Heart right ventricle (tissue), 16 donors: Measurements from ENCODE around the gene DHRSX. TPM values are rescaled to one million over a fixed set of nuclear protein-coding genes. Genes with fewer than 3 reads are reported as not detected.

Experiments used
- ATAC-seq, 8 donors: fragments of 200-7000 bp; cut with Tn5 transposase; one replicate each; pipeline ENCODE4 v1.9.1; 2020; ENCODE audit warnings: mild to moderate bottlenecking in 8 of 8, moderate library complexity in 8 of 8, moderate number of reproducible peaks in 1 of 8
- DNase-seq, 2 donors: peaks; one replicate each; pipeline ENCODE4 v3.0.0-alpha.2; 2020
- H3K27ac ChIP-seq, 10 donors: fragments of 200-600 bp; sonication (generic) in 2 of 10; one replicate each; pipeline versions ENCODE4 v1.5.0 to v1.8.0; 2020 to 2022; ENCODE audit warnings: mild to moderate bottlenecking in 3 of 10
- H3K27me3 ChIP-seq, 7 donors: fragments of 200-600 bp; one replicate each; pipeline ENCODE4 v1.8.0; 2021 to 2022; ENCODE audit warnings: mild to moderate bottlenecking in 2 of 7
- H3K36me3 ChIP-seq, 9 donors: fragments of 200-600 bp; sonication (generic) in 1 of 9; one replicate each; pipeline versions ENCODE4 v1.5.0 to v1.8.0; 2020 to 2022; ENCODE audit warnings: mild to moderate bottlenecking in 2 of 9
- H3K4me1 ChIP-seq, 9 donors: fragments of 200-600 bp; sonication (generic) in 1 of 9; one replicate each; pipeline versions ENCODE4 v1.5.0 to v1.8.0; 2020 to 2022; ENCODE audit warnings: mild to moderate bottlenecking in 4 of 9
- H3K4me3 ChIP-seq, 10 donors: fragments of 200-600 bp; sonication (generic) in 2 of 10; one replicate each; pipeline versions ENCODE4 v1.5.0 to v1.8.0; 2020 to 2022; ENCODE audit warnings: mild to moderate bottlenecking in 7 of 10, moderate library complexity in 2 of 10
- H3K9me3 ChIP-seq, 11 donors: fragments of 200-600 bp in 10 of 11; sonication (generic) in 2 of 11; one replicate each; pipeline versions ENCODE4 v1.5.0 to v1.8.0; 2013 to 2022; ENCODE audit warnings: mild to moderate bottlenecking in 2 of 11, control low read depth in 1 of 11, moderate library complexity in 1 of 11
- WGBS, 2 donors: extraction: QIAGEN DNeasy Blood & Tissue Kit; methylation state at CpG; one replicate each; pipeline ENCODE4 v1.1.7; 2013; ENCODE audit warnings: inconsistent platforms in 1 of 2; 5-methylcytosine and 5-hydroxymethylcytosine counted together
- intact Hi-C, 10 donors: fragments of 100-400 bp; cut with DNase I; formaldehyde crosslinking; loops; one replicate each; pipeline versions ENCODE4 v1.11.1 to v1.14.2; 2022
- polyA plus RNA-seq, 2 donors: library from polyadenylated mRNA; stranded (reverse); fragments of 200-250 nt; gene quantifications; one replicate each; pipeline ENCODE4 v1.2.3, GENCODE V29; 2013
- total RNA-seq, 10 donors: library from RNA; stranded (reverse); fragmentation: NEBNext Ultra II Directional in 3 of 10; extraction: Animal tissue kit (Norgen Biotek cat#: 25700) in 3 of 10; gene quantifications; one replicate each; pipeline versions ENCODE4 v1.2.1 to v1.2.4, GENCODE V29; 2021 to 2023
- TF ChIP-seq, protein P1 (sequence below), 9 donors: fragments of 200-600 bp; sonication (generic) in 2 of 9; IDR thresholded peaks; one replicate each; pipeline versions ENCODE4 v1.5.0 to v1.8.0; 2021 to 2022; ENCODE audit warnings: antibody characterized with exemption in 9 of 9, mild to moderate bottlenecking in 5 of 9, moderate library complexity in 1 of 9
- donor health status: Arrhythmogenic right ventricular cardiomyopathy.
- donor health status: ischemic (EF 13 %, LVEDD 7.1; RV severe dilation, severe dysfunction).
- donor health status: healthy with polysubstance abuse.
- donor health status: DM: no; HTN: yes; CAD: no.
- donor health status: DM: no; HTN: no; CAD: no.
- donor health status: ischemic (EF 25% LVEDD 6.9; RV normal size, moderate dysfunction).
- donor health status: ischemic (EF 25% LVEDD 5.7; RV mildly dilated, moderate dysfunction).
- donor health status: healthy.
- donor health status: DM: yes; HTN: yes; CAD: no.
- donor health status: Ischemic cardiomyopathy.
- donor health status: ischemic (EF 35%, LVEDD 5.7; RV mildly dilated, moderate dysfunction).
- donor health status: nonischemic (EF 11% LVEDD 7.7; RV severe dilation, severe dysfunction).
- donor health status: DM: yes; HTN: yes; CAD: no.
- donor health status: PGD.
- donor health status: ischemic (EF 29% LVEDD 5.4; RV normal size, mild dysfunction).
- donor health status: nonischemic (EF 23%, LVEDD 6.1; RV moderate dilation, normal function).

Gene DHRSX
- total and polyA plus RNA-seq, 12 donors, result 13.8 to 35.9 (median 26.2) TPM

DNA sequence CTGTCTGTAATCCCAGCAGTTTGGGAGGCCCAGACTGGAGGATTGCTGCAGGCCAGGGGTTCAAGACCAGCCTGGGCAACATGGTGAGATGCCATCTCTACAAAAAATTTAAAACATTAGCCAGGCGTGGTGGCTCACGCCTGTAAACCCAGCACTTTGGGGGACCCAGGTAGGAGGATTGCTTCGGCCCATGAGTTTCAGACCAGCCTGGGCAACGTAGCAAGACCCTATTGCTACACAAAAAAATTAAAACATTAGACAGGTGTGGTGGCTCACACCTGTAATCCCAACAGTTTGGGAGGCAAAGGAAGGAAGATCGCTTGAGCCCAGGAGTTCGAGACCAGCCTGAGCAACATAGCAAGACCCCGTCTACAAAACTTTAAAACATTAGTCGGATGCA lies 1.3 kb downstream of the DHRSX start:
- TF ChIP-seq, protein P1, sequence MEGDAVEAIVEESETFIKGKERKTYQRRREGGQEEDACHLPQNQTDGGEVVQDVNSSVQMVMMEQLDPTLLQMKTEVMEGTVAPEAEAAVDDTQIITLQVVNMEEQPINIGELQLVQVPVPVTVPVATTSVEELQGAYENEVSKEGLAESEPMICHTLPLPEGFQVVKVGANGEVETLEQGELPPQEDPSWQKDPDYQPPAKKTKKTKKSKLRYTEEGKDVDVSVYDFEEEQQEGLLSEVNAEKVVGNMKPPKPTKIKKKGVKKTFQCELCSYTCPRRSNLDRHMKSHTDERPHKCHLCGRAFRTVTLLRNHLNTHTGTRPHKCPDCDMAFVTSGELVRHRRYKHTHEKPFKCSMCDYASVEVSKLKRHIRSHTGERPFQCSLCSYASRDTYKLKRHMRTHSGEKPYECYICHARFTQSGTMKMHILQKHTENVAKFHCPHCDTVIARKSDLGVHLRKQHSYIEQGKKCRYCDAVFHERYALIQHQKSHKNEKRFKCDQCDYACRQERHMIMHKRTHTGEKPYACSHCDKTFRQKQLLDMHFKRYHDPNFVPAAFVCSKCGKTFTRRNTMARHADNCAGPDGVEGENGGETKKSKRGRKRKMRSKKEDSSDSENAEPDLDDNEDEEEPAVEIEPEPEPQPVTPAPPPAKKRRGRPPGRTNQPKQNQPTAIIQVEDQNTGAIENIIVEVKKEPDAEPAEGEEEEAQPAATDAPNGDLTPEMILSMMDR (IDR thresholded peaks at IDR 0.05), result no peak
- Histone ChIP-seq H3K27ac (peak overlapping the region; percentile 63 to 97 (median 94)), H3K9me3 (no peaks in the 10 kb centered on the region), H3K27me3 (no peaks in the 10 kb centered on the region), H3K4me1 (peaks cover 7 to 44% (median 33%) of the 10 kb centered on the region in 9 donors), H3K4me3 (peak overlapping the region in 9 of 10 donors; percentile 68 to 96 (median 89)), H3K36me3 (peaks cover 0 to 18% (median 0%) of the 10 kb centered on the region in 9 donors)
- 90 to 91% methylated on average over 8 of the region's 8 CpGs for WGBS, 2 donors
- intact Hi-C loops, result loop anchor here in 1 of 10 donors (10.0 kb wide), 1 partner anchor 175 kb away; no protein-coding TSS in a partner anchor
- no peak for ATAC-seq
- no peak for DNase-seq

DNA sequence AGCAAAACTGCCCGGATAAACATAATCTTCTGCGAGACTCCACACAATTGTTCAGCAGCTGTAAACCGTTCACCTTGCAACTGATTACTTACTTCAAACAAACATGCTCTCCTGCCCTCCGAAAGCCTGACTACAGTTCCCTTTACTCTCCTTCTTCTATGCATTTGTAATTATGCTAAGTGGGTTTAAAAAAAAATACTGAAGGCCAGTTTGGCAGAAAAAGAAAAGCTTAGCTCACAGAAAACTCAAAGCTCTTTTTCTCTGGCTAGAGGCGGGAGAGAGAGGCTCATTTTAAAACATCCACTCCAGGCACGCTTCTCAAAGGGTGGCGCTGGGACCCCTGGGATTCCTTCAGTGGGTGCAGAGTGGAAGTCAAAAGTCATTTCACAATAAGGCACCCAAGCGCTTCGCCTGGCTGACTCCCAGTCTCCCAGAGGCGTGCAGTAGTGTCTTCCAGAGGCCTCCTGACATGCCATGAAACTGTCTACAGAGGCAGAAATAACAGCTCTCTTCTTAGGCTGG lies 1.9 kb downstream of the DHRSX start:
- intact Hi-C loops, result loop anchor here in 1 of 10 donors (10.0 kb wide), 1 partner anchor 174 kb away; no protein-coding TSS in a partner anchor
- DNase-seq (peak; percentile 41 to 43), ATAC-seq (peak; percentile 16 to 73 (median 64))
- Histone ChIP-seq H3K27ac (peak overlapping the region; percentile 63 to 97 (median 94)), H3K4me1 (peaks cover 7 to 44% (median 33%) of the 10 kb centered on the region in 9 donors), H3K27me3 (no peaks in the 10 kb centered on the region), H3K4me3 (peak overlapping the region in 9 of 10 donors; percentile 4 to 96 (median 86)), H3K36me3 (peaks cover 0 to 18% (median 0%) of the 10 kb centered on the region in 9 donors), H3K9me3 (no peaks in the 10 kb centered on the region)
- WGBS, 2 donors, result 16 to 19% methylated on average over 10 of the region's 10 CpGs
- TF ChIP-seq, protein P1 (IDR thresholded peaks at IDR 0.05), result no peak

- peak in 6 of 8 donors; percentile 5 to 70 (median 39) for ATAC-seq
- peaks cover 0 to 18% (median 0%) of the 10 kb centered on the region in 9 donors for H3K36me3 ChIP-seq
- H3K27ac ChIP-seq, result peak overlapping the region; percentile 63 to 97 (median 94)
- H3K27me3 ChIP-seq, result no peaks in the 10 kb centered on the region
- H3K4me1 ChIP-seq, result peaks cover 7 to 47% (median 34%) of the 10 kb centered on the region in 9 donors
- peak overlapping the region in 8 of 10 donors; percentile 4 to 96 (median 88) for H3K4me3 ChIP-seq
- TF ChIP-seq, protein P1 (IDR thresholded peaks at IDR 0.05), result no peak
- WGBS, 2 donors, result 26 to 32% methylated on average over 11 of the region's 11 CpGs
- DNase-seq, result no peak
- intact Hi-C loops, result loop anchor here in 1 of 10 donors (10.0 kb wide), 1 partner anchor 173 kb away; no protein-coding TSS in a partner anchor
- no peaks in the 10 kb centered on the region for H3K9me3 ChIP-seq
These were observed 2.6 kb downstream of the DHRSX start for GRCh38 chrX:2497961-2498780.

GRCh38 chrX:2495595-2495994 lies 5.2 kb downstream of the DHRSX start:
- intact Hi-C loops, result loop anchor here in 1 of 10 donors (10.0 kb wide), 1 partner anchor 171 kb away; no protein-coding TSS in a partner anchor
- Histone ChIP-seq H3K27me3 (no peaks in the 10 kb centered on the region), H3K9me3 (no peaks in the 10 kb centered on the region), H3K36me3 (peaks cover 0 to 29% (median 0%) of the 10 kb centered on the region in 9 donors), H3K27ac (no peak overlapping the region), H3K4me3 (no peak overlapping the region), H3K4me1 (peaks cover 11 to 65% (median 46%) of the 10 kb centered on the region in 9 donors)
- ATAC-seq, result no peak
- DNase-seq, result no peak
- TF ChIP-seq, protein P1 (IDR thresholded peaks at IDR 0.05), result no peak
- 77 to 81% methylated on average over 14 of the region's 14 CpGs for WGBS, 2 donors
